H1 (cell line): Measurements from ENCODE around the gene VASN. TPM values are rescaled to one million over a fixed set of nuclear protein-coding genes. Genes with fewer than 3 reads are reported as not detected.

Experiments used
- CEBPB ChIP-seq: IDR thresholded peaks from 2 replicates; pipeline ENCODE4 v1.6.1; 2012; ENCODE audit warnings: low read depth, low read length
- EZH2 ChIP-seq: fragments of 200-600 bp; sonication (generic); IDR thresholded peaks from 2 replicates; pipeline ENCODE4 v1.7.1; 2012; ENCODE audit warnings: low read depth, mild to moderate bottlenecking, moderate library complexity, low read length, inconsistent platforms; ENCODE audit not compliant: severe bottlenecking
- SIX5 ChIP-seq: IDR thresholded peaks from 2 replicates; pipeline ENCODE4 v1.6.1; 2011; ENCODE audit warnings: mild to moderate bottlenecking, low read depth, low read length
- TBP ChIP-seq: IDR thresholded peaks from 2 replicates; pipeline ENCODE4 v1.6.1; 2011; ENCODE audit warnings: low read depth, low read length, improper control_type of control experiment
- polyA plus RNA-seq, 7 experiments: library from polyadenylated mRNA; depleted of rRNA in 3 of 7; stranded (reverse) in 5 of 7; unstranded in 2 of 7; fragments of >200 nt in 5 of 7; fragments of 200-250 nt in 2 of 7; gene quantifications; 1 replicate in 5 of 7; 2 replicates in 1 of 7; 4 replicates in 1 of 7; pipeline versions ENCODE4 v1.2.1 to v1.2.3, GENCODE V29; 2011 to 2013; ENCODE audit warnings: missing spikeins in 2 of 7, mixed read lengths in 2 of 7
- total RNA-seq: library from RNA; stranded (reverse); fragmentation: NEBNext Ultra II Directional; extraction: Animal tissue kit (Norgen Biotek cat#: 25700); gene quantifications from 2 replicates; pipeline ENCODE4 v1.2.1, GENCODE V29; 2021
- TF ChIP-seq, protein P1 (sequence below): IDR thresholded peaks from 2 replicates; pipeline ENCODE4 v1.6.1; 2012; ENCODE audit warnings: inconsistent platforms

Gene VASN
- total and polyA plus RNA-seq, 2 of the 8 experiments (the other 6 are each of a cell fraction or from before 2014, with no cell fraction given): 9.6 to 11.3 TPM

DNA sequence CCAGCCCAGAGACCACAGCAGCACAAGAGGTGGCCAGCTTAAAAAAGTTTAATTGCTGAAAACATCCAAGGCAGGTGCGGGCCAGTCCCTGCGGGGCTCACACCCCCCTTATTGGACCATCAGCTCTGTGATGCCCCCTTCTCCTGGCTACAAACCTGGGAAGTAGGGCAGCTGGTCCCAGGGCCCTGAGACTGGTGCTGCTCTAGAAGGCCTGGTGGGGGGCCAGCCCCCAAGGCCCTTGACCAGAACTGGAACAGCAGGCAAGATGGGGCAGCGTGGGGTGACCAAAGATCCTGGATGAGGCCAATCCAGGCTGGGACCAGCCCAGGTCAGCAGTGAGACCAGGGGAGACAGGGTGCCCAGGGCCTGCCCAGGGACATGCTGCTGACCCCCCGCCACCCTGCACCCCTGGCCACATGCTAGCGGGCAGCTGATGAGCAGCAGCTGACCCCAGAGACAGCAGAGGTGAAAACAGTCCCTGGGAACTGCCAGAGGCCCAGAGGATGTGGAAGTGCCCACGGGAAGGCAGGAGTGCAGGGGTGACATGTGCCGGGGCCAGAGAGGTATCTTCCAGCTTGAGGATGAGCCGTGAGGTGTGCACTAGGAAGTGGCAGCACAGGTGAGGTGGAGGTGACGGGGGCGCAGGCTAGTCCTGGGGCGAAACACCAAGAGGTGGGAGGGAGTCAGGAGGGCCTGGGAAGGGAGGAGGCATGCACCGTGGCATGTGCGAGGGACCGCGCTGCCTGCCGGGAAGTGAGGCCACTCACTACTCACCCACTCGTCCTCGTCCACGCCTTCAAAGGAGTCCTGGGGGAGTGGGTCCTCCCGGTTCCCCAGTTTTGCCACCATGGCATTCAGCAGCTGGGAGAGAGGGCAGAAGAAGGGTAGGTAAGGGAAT is 16.9 kb upstream of the VASN start (continued):
- TF ChIP-seq TBP: no peak
- no peak for TF ChIP-seq SIX5
- TF ChIP-seq CEBPB: no peak
- TF ChIP-seq EZH2: no peak
- TF ChIP-seq, protein P1, sequence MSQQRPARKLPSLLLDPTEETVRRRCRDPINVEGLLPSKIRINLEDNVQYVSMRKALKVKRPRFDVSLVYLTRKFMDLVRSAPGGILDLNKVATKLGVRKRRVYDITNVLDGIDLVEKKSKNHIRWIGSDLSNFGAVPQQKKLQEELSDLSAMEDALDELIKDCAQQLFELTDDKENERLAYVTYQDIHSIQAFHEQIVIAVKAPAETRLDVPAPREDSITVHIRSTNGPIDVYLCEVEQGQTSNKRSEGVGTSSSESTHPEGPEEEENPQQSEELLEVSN: no peak
